NCI-H446 (cell line): ENCODE results near the gene RTEL1.
"Not testable (repeated sequence)": the region's sequence is repeated elsewhere in the genome, so short reads cannot be mapped to it uniquely, and the experiment has no call there.

Experiments used
- DNase-seq, 2 experiments: peaks; one replicate each; lab custom pipeline; 2025; lab: John Stamatoyannopoulos, UW

RTEL1 gene

DNA sequence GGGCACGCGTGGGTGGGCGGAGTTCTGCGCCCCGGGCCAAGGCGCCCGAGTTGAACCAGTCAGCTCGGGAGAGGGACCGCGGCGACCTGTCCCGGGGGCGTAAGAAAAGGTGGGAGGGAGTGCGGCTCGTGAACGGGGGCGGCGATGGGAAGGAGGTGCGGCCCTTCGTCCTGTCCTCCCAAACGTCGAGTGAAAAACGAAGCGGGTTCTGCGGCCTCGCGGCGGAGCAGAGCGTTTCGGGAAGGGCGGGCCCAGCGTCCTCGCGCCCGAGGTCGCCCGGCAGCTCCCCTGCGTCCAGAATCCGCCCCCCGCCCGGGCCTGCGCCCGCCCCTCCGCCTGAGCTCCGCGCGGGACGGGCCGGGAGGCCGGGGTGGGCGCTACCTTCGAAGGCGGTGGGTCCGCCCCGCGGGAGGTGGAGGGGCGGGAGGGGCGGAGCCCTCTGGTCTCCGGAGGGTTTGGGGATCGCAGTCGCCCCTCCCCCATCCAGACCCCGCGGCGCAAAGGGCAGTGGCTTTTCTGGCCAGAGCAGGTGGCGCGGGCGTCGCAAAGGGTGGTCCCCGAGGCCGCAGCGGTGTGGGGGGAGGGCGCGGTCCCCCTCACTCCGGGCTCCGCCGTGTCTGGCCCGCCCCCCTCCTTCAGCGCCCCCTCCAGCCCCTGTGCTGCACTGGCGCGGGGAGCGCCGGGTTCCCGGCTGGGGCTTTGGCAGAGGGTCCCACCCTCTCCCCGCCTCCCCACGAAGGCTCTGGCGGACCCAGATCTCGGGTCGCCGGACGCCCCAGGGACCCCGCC is 5.7 kb upstream of the RTEL1 start:
- DNase-seq, result peak in 1 of 2 experiments; percentile 78

DNA sequence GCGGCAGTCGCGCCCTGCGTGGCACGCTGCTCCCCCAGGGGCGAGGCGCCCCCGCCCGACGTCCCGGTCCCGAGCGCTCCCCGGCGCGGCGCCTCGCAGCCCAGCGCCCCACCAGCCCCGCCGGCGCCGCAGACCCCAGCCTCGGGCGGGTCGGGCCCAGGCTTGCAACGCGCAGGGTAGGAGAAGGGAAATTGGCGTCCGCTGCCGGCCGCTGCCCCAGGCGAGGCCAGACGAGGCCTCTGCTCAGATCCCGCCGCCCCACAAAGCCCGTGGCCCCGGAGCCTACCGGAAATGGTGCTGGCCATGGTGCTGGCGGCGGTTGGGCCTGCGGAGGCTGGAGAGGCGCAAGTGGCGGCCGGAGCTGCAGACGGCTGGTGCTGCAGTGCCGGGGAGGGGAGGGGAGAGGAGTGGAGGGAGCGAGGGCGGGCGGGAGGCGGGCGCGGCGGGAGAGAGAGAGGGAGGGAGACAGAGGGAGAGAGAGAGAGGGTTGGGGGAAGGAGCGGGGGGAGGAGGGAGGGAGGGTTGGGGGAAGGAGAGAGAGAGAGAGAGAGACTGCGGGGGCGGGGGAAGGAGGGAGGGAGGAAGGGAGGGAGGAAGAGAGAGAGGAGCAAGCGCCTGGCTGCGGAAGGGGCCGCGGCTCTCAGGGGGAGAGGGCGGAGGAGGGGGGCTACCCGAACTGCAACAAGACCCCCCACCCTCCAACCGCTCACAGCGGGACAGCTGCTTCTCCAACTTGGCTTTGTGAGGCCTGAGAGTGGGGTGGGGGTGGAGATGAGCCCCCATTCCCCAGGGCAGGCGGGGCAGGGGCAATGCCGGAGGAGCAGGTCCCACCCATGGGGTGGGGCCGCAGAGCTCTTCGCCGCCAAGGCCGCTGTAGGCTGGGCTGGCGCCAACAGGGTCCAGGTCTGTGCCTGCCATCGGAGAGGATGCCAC is 4.8 kb upstream of the RTEL1 start, which contains the start of gene STMN3:
Gene STMN3 (minus strand): TSS at position 384 of the 933 bp plus-strand sequence. CDS start 79 bp downstream, at position 305.
- peak; percentile 80 to 84 for DNase-seq

- DNase-seq, result no peak
Observed at GRCh38 chr20:63653974-63654668, 4.0 kb upstream of the RTEL1 start.

- DNase-seq, result no peak
Observed at GRCh38 chr20:63655249-63655648, 2.9 kb upstream of the RTEL1 start.

GRCh38 chr20:63656451-63656850 is 1.7 kb upstream of the RTEL1 start:
- DNase-seq, result no peak

- no peak for DNase-seq
Observed at GRCh38 chr20:63657260-63657936, 714 bp upstream of the RTEL1 start.

DNA sequence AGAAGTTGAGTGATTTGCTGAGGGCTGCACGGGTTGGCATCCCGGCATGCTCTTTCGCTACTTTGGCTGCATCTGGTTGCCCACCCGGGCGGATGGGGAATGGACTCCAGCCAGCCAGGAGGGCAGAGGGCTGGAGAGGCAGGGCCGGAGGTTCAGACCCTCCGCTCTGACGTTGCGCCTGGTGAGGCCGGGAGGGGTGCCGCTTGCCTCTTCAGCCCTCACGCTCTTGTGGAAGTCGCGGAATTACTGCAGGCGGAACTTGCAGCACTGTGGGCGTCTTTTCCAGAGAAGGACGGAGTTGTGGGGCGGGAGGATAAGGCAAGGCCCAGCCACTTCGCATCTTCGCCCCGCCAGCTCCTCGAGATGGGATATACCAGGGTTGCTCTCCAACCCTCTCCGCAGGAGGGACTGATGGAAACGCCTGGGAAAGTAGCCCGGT is 656 bp downstream of the RTEL1 start:
- no peak for DNase-seq

- no peak for DNase-seq
Observed at GRCh38 chr20:63659370-63659769, 1.3 kb downstream of the RTEL1 start.

GRCh38 chr20:63660174-63660573 is 2.1 kb downstream of the RTEL1 start:
- DNase-seq, result not testable (repeated sequence)

GRCh38 chr20:63660622-63661021 is 2.5 kb downstream of the RTEL1 start:
- DNase-seq, result no peak

DNA sequence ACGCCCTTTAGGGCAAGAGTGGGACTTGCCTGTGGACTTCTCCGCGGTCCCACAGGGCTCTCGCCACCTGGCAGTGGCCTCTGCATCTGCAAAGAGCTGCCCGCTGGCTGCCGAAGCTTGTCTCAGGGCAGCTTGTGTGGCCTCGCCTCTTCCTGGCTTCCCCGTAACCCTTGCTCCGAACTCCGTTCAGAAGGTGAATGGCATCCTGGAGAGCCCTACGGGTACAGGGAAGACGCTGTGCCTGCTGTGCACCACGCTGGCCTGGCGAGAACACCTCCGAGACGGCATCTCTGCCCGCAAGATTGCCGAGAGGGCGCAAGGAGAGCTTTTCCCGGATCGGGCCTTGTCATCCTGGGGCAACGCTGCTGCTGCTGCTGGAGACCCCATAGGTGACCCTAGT is 3.0 kb downstream of the RTEL1 start:
- DNase-seq, result no peak

GRCh38 chr20:63661959-63662812 is 4.1 kb downstream of the RTEL1 start:
- DNase-seq, result no peak

GRCh38 chr20:63662813-63663189 is 4.7 kb downstream of the RTEL1 start:
- no peak for DNase-seq

DNA sequence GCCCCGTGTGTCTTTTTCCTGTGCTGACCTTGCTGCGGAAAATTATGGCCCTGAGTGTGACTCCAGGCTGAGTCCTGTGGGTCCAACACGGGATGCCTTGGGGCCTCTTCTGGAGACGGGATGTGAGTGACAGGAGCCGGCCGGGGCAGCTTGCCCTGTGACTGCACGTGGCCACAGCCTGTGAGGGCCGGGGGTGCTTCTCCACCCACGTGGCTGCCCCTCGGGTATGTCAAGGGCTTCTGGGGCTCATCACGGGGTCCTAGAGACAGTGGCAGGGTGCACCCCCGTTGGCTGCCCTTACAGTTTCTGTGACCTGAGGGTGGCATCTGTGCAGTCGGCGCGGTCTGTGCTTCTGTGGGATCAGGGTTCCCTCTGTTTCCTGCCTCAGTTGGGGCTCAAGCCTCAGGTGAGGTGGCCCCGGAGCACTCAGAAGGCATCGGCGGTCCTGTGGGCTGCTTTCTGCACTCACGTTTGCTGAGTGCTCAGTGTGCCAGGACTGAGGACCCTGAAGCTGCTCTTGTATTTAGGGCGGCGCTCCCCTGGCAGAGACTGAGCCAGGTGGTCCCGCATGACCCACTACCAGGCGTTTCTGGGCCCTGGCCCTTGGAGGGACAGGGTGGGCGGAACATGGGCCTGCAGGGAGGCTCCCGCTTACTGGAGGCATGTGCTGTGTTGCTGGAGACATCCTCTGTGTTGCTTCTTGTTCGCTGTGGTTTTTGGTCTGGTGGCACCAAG is 5.4 kb downstream of the RTEL1 start:
- DNase-seq, result no peak

GRCh38 chr20:63664143-63664851 is 6.2 kb downstream of the RTEL1 start:
- no peak for DNase-seq

DNA sequence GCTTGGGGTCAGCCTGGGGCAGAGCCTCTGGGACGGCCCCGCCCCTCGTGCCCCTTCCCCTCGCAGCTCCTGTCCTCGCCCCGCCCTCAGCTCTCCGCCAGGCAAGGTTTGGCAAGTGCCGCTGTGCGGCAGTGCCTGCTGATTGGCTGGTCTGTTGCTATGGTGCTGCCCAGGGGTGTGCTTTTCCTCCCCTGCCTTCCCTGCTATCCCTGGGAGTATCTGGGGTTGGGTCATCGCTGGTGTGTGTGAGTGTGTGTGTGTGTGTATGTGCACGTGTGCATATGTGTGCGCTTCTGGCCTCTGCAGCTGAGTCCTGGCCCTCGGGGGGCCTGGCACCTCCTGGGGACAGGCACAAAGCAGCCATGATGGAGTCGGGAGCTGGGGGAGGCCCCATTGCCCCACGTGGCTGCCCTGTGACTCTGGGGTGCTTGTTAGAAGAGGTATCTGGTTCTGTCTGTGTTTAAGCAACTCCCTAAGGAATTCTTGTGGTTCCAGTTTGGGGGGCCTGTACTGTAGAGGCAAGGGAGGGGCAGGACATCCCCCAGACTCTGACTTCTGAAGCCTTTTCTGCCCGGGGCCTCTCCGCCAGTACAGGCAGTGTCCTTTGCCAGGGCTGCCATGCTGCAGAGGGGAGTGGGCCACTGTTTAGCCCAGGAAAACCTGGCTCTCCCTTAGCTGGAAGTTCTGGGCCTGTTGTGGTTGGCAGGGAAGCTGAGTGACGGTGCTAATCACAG is 6.9 kb downstream of the RTEL1 start:
- DNase-seq, result no peak

- DNase-seq, result no peak
Observed at GRCh38 chr20:63665708-63666107, 7.6 kb downstream of the RTEL1 start.

GRCh38 chr20:63667858-63668257 is 9.7 kb downstream of the RTEL1 start:
- DNase-seq, result no peak

DNA sequence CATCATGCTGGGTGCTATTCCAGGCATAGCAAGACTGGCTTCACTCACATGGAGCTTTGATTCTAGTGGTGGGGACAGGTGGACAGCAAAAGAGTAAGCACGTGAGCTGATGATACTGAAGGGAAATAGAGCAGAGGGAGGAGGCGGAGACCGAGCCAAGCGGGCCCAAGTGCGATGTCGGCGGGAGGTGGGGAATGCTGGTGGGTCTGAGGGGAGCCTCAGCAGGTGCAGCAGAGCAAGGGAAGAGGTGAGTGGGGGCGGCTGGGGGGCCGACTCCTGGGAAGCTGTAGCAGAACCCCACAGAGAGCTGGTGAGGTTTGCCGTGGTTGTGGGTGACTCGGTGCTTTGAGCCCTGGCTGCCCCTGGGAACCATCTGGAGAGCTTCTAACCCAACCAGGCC is 10.2 kb downstream of the RTEL1 start:
- DNase-seq, result no peak
